IPS-20b (cell line): ENCODE data around the gene DHRS4.
"Not testable (repeated sequence)": the region's sequence is repeated elsewhere in the genome, so short reads cannot be mapped to it uniquely, and the experiment has no call there.

Experiments
- H3K27ac ChIP-seq: one replicate; pipeline ENCODE4 v1.5.1; 2013; ENCODE audit warnings: low read length
- H3K27me3 ChIP-seq: 2 replicates; pipeline ENCODE4 v1.6.1; 2013; ENCODE audit warnings: mild to moderate bottlenecking, low read length, inconsistent platforms; ENCODE audit not compliant: insufficient read depth
- H3K36me3 ChIP-seq: 2 replicates; pipeline ENCODE4 v1.6.1; 2013; ENCODE audit warnings: low read depth, mild to moderate bottlenecking, inconsistent platforms, low read length, moderate library complexity; ENCODE audit not compliant: insufficient read depth
- H3K4me1 ChIP-seq: 2 replicates; pipeline ENCODE4 v1.6.1; 2013; ENCODE audit warnings: mild to moderate bottlenecking, control low read depth, inconsistent platforms, low read length, moderate library complexity; ENCODE audit not compliant: insufficient read depth
- H3K4me3 ChIP-seq: 2 replicates; pipeline ENCODE4 v1.5.1; 2013; ENCODE audit warnings: mild to moderate bottlenecking, low read length, inconsistent platforms
- H3K9ac ChIP-seq: 2 replicates; pipeline ENCODE4 v1.6.1; 2013; ENCODE audit warnings: low read depth, mild to moderate bottlenecking, inconsistent platforms, low read length, moderate library complexity
- H3K9me3 ChIP-seq: 2 replicates; pipeline ENCODE4 v1.6.1; 2013; ENCODE audit warnings: mild to moderate bottlenecking, low read depth, low read length, inconsistent platforms; ENCODE audit not compliant: insufficient read depth

Gene DHRS4

GRCh38 chr14:23989734-23990445 lies 36.3 kb downstream of the DHRS4 start:
- not testable (repeated sequence) for H3K4me1 ChIP-seq, H3K27ac ChIP-seq, H3K27me3 ChIP-seq, H3K9me3 ChIP-seq, H3K4me3 ChIP-seq, H3K9ac ChIP-seq, H3K36me3 ChIP-seq

DNA sequence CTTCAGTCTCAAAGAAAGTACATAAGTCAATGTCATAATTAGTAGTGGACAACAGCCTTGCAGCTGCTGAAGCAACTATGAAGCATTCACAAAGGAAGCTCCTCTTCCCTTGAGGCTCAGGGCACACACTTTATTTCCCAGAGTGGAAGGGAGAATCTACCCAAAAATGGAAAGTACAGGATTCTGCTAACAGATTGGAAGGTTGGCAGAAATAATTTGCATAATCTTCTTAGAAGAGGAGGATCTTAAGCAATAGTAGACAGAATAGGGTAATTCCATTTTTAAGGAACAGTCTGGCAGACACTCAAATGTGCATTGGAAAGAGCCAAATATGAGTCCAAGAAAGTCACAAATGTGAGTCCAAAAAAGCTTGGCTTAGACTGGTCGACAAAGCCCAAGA lies 37.4 kb downstream of the DHRS4 start:
- H3K36me3 ChIP-seq, H3K27me3 ChIP-seq, H3K9ac ChIP-seq, H3K9me3 ChIP-seq, H3K4me1 ChIP-seq, H3K4me3 ChIP-seq, H3K27ac ChIP-seq: not testable (repeated sequence)

DNA sequence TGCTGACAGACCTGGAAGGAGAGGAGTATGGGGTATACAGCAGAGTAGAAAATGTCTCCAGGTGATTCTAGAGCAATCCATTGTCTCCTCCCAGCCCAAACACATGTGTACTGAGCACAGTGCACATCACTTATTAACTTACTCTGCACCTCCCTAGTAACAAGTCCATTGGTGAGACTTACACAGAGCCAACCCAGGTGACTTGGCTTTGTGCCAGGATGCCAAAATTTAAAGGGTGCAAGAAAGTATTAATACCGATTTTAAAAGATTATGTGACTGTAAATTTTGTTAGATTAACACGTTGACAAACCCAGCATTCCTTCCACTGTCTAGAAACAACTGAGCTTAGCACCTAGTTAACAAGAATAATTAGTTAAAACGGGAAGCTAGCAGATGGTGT lies 39.5 kb downstream of the DHRS4 start:
- H3K9ac ChIP-seq, H3K27ac ChIP-seq, H3K36me3 ChIP-seq, H3K4me1 ChIP-seq, H3K27me3 ChIP-seq, H3K4me3 ChIP-seq, H3K9me3 ChIP-seq: not testable (repeated sequence)

GRCh38 chr14:23996009-23996408 lies 42.4 kb downstream of the DHRS4 start:
- not testable (repeated sequence) for H3K36me3 ChIP-seq, H3K27ac ChIP-seq, H3K27me3 ChIP-seq, H3K4me3 ChIP-seq, H3K9ac ChIP-seq, H3K9me3 ChIP-seq, H3K4me1 ChIP-seq

- H3K4me1 ChIP-seq, H3K27me3 ChIP-seq, H3K9ac ChIP-seq, H3K9me3 ChIP-seq, H3K4me3 ChIP-seq, H3K27ac ChIP-seq, H3K36me3 ChIP-seq: not testable (repeated sequence)
These were observed 43.3 kb downstream of the DHRS4 start for GRCh38 chr14:23996825-23997224.

GRCh38 chr14:23999640-24000039 lies 46.1 kb downstream of the DHRS4 start:
- not testable (repeated sequence) for H3K4me3 ChIP-seq, H3K27ac ChIP-seq

GRCh38 chr14:24001078-24001477 lies 47.5 kb downstream of the DHRS4 start:
- H3K4me3 ChIP-seq, H3K27me3 ChIP-seq, H3K9me3 ChIP-seq, H3K36me3 ChIP-seq, H3K27ac ChIP-seq, H3K9ac ChIP-seq, H3K4me1 ChIP-seq: not testable (repeated sequence)

More at GRCh38 chr14:23999640-24000039, 46.1 kb downstream of the DHRS4 start:
- H3K9me3 ChIP-seq, H3K27me3 ChIP-seq, H3K4me1 ChIP-seq, H3K36me3 ChIP-seq, H3K9ac ChIP-seq: not testable (repeated sequence)

DNA sequence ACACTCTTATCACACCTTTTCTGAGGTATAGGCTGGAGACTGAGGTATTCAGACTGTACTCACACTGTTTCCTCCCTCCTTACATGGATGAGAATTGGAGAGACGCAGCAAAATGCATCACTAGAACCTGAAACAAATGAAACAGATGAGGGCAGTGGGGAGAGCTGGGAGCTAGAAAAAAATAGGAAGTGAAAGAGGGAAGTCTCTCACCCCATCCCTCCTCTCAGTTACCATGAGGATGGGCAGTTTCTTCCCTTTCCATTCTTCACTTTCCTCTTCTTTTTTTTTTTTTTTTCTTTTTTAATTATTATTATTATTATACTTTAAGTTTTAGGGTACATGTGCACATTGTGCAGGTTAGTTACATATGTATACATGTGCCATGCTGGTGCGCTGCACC lies 48.1 kb downstream of the DHRS4 start:
- H3K4me3 ChIP-seq, H3K9me3 ChIP-seq, H3K9ac ChIP-seq, H3K27me3 ChIP-seq, H3K4me1 ChIP-seq, H3K27ac ChIP-seq, H3K36me3 ChIP-seq: not testable (repeated sequence)

GRCh38 chr14:24006471-24006816 lies 52.9 kb downstream of the DHRS4 start:
- H3K4me3 ChIP-seq = peak overlapping the region; percentile 42; the same call in 1 of the 2 replicates
- not testable (repeated sequence) for H3K4me1 ChIP-seq, H3K36me3 ChIP-seq, H3K9ac ChIP-seq, H3K27ac ChIP-seq, H3K27me3 ChIP-seq, H3K9me3 ChIP-seq

DNA sequence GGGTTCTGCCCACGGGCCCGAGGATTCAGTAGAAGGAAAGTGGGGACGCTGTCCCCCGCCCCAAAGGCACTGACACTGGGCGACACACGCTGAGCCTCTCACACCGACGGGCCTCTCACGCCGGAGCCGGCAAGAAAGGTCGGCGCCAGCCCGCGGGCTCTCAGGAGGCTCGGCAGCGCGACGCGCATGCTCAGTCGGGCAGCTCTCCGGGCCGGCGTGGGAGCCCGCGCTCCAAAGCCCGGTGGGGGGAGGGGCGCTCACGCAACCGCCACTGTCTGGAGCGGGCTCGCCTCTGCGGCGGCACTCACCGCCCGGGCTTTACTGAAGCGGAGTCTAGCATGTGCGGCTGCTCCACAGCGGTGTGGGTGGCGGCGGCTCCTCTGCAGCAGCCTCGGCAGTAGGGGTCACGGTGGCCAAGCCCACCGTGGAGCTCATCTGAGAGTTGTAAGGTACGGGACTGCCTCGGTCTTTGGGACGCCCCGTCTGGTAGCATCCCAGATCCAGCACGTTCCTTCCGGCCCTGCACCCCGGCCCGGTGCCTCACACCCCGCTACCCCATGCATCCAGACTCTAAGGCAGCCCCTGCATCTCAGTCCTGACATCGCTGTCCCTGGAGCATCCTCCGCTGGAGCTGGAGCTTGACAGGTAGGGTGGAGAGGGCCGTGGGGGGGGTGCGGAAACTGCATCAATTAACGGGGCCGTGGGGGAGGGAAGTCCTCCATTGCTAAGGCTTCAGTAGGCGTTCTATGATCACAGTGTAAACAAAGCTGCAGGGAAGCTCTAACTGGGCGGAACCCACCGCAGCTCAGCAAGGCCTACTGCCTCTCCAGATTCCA lies 53.5 kb downstream of the DHRS4 start:
- not testable (repeated sequence) for H3K9me3 ChIP-seq, H3K36me3 ChIP-seq, H3K4me1 ChIP-seq, H3K27ac ChIP-seq, H3K9ac ChIP-seq, H3K27me3 ChIP-seq
- peak overlapping the region; percentile 42; the same call in 1 of the 2 replicates for H3K4me3 ChIP-seq

DNA sequence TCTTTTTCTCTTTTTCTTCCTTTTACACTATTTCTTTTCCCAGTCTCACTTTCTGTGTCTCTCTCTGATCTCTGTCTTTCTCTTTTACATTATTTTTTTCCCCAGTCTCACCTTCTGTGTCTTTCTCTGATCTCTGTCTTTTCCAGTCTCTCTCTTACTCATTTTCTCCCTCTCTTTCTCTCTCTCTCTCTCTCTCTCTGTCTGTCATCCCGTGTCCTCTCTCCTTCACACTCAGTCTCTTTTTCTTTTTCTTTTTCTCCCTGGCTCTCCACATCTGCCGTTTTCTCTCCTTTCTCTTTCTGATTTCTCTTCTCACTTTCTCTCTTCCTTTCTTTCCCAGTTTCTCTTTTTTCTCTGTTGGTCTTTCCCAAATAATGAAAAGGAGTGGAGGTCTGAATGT lies 57.5 kb downstream of the DHRS4 start:
- H3K4me1 ChIP-seq = peaks cover 18% of the 10 kb centered on the region; the same call in 1 of the 2 replicates
- H3K9me3 ChIP-seq = no peaks in the 10 kb centered on the region
- H3K9ac ChIP-seq = no peak overlapping the region
- H3K36me3 ChIP-seq = no peaks in the 10 kb centered on the region
- H3K27ac ChIP-seq = no peak overlapping the region
- H3K27me3 ChIP-seq = no peaks in the 10 kb centered on the region
- H3K4me3 ChIP-seq = no peak overlapping the region

- not testable (repeated sequence) for H3K36me3 ChIP-seq, H3K9me3 ChIP-seq, H3K27me3 ChIP-seq, H3K27ac ChIP-seq
- Histone ChIP-seq H3K9ac (peak overlapping the region; percentile 46; the same call in 1 of the 2 replicates), H3K4me1 (peaks cover 18% of the 10 kb centered on the region; the same call in 1 of the 2 replicates), H3K4me3 (peak overlapping the region; percentile 36; the same call in 1 of the 2 replicates)
These were observed 59.2 kb downstream of the DHRS4 start for GRCh38 chr14:24012726-24013273.
